Suppressor macrophage treated with lipopolysaccharide for 1 hour (primary cell): Measurements from ENCODE around the gene SERPINB2.

Source experiments
- DNase-seq, 3 donors: peaks; one replicate each; pipeline ENCODE4 v3.0.0-alpha.2; 2020 to 2022

The SERPINB2 gene, protein sequence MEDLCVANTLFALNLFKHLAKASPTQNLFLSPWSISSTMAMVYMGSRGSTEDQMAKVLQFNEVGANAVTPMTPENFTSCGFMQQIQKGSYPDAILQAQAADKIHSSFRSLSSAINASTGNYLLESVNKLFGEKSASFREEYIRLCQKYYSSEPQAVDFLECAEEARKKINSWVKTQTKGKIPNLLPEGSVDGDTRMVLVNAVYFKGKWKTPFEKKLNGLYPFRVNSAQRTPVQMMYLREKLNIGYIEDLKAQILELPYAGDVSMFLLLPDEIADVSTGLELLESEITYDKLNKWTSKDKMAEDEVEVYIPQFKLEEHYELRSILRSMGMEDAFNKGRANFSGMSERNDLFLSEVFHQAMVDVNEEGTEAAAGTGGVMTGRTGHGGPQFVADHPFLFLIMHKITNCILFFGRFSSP

DNA sequence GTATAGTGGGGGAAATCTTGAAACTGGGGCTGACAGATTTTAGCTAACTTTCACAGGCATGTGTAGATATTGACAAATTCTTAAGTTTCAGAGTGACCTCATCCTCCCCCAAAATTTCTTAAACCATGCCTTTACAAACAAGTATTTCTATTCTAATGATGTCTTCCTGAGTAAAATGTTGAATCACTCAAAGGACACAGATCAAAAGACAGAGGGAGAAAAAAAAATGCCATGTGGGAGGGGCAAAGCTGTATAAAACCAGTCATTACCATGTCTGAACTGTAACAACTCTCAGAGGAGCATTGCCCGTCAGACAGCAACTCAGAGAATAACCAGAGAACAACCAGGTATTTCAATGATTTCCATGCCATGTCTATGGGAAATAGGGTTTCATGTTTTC lies at the start of gene SERPINB2:
TSS of gene SERPINB2 (plus strand) at position 282 of the 400 bp plus-strand sequence. CDS start 3,740 bp downstream, outside the sequence.
- DNase-seq: peak; percentile 76 to 90 (median 89)

DNA sequence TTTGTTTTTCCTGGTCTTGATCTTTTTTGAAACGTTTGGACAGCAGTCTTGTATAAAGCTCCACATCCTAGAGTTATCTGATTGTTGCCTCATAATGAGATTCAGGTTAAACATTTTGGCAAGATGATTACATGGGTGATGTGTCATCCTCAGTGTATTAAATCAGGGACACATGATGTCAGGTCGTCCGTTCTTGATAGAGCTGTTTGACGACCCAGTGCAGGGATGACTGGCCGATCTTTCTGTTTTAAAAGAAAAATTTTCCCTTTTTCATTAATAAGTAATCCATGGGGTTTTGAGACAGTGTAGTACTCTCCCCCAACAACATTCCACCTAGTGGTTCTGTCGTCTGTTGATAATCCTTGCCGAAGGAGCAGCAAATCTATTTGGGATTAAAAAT lies 44.5 kb upstream of the SERPINB2 start:
- no peak for DNase-seq

DNA sequence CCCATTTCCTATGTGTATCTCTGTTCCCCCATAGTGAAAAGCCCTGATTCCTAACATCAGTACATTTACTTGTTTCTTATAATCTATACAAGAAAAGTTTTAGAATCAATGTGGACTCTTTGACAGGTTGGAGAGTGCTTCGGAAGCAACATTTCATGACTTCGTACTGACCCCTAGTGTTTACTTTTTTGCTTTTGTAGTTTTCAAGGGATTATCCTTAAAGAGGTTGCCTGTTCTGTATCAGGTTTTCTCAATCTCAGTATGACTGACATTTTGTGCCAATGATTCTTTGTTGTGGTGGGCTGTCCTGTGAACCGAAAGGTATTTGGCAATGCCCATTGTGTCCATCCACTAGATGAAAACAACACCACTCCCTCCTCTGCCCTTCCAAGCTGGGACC lies 43.3 kb upstream of the SERPINB2 start:
- peak; percentile 54 to 71 (median 57) for DNase-seq

DNA sequence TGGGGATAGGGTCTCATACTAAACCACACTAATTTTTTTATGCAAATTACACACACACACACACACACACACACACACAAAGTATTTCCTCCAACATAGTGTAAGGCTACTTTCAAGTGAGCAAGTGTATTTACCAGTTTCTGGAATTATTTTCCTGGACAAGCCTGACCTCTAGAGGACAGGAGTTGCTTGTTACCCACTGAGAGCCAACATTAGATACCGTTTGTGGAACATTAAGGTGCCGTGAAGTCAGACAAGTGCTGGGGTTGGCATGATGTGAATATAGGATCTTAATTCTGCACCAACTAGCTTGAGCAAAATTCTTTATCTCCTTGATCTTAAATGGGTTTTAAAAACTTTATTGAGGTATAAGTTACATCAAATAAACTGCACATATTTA lies 39.3 kb upstream of the SERPINB2 start:
- DNase-seq: peak; percentile 67 to 75 (median 73)

DNA sequence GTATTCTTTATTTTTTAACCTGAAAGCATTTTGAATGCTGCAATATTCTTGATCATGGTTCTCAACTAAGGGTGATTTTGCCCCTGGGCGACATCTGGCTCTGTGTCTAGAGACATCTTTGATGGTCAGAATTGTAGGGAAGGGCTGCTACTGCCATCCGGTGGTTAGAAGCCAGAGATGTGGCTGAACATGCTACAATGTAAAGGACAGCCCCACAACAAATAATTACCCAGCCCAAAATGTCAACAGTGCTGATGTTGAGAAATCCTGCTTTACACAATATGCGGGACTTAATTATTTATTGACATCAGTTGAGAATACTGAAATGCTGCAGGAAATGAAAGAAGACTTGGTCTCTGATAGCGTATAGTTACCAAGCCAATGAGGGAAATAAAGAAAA lies 37.5 kb upstream of the SERPINB2 start:
- peak; percentile 55 to 61 (median 59) for DNase-seq

DNA sequence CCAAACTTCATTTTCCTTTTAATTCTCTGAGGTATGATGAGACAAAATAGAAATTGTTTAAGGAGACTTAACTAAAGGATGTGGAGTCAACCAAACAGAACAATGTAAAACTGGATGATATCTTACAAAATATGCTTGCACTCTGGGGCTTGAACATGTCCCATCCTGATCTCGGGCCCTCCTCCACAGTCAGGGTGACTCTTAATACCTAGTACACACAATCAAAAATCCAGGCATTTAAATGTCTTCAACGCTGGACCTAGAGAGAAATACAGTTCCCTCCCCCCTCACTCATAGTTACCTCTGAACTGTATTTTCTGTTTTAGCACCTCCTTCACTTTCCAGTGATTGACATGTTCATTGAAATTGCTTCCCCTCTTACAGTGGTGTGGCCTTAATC lies 36.9 kb upstream of the SERPINB2 start:
- DNase-seq: no peak

DNA sequence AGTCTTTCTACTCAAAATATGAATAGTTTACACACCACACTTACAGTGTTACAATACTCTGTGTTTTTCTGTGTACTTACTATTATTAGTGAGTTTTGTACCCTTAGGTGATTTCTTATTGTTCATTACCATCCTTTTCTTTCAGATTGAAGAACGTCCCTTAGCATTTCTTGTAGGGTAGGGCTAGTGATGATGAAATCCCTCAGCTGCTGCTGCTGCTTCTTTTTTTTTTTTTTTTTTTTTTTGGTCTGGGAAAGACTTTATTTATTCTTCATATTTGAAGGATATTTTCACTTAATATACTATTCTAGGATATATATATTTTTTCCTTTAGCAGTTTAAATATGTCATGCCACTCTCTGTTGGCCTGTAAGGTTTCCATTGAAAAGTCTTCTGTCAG lies 29.0 kb upstream of the SERPINB2 start:
- DNase-seq: no peak

DNA sequence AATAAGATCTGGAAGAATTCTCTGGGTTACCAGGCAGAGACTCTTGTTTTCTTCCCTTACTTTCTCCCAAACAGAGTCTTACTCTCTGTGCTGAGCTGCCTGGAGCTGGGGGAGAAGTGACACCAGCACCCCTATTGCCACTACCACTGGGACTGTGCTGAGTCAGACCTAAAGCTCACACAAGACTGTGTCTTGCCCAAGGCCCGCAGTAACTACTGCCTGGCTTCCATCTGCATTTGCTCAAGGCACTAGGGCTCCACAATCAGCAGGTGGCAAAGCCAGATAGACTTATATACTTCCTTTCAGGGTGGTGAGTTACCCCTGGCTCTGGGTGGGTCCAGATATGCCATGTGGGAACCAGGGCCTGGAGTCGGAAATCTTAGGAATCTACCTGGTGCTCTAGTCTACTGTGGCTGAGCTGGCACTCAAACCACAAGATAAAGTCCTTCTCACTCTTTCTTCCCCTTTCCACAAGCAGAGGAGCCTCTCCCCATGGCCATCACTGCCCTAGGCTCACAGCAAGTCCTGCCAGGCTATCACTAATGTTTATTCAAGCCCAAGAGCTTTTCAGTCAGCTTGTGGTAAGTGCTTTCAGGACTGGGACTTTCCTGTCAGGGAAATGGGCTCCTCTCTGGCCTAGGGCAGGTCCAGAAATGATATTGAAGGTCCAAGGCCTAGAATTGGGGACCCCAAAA lies 27.6 kb upstream of the SERPINB2 start:
- DNase-seq: peak; percentile 37 to 40 (median 39)

DNA sequence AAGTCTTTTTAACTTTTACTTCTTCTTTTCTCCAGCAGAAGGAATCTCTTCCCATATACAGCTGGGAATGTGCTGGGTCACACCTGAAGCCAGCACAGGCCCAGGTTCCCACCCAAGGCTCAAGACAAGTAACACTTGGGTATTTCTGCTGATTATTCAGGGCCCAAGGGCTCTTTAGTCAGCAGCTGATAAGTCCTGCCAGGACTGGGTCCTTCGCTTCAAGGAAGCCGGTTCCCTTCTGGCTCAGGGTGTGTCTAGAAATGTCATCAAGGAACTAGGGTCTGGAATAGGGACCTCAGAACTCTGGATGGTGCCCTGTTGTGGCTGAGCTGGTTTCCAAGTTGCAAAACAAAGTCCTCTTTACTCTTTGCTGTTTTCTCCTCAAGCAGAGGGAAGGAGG lies 27.0 kb upstream of the SERPINB2 start:
- DNase-seq: no peak

DNA sequence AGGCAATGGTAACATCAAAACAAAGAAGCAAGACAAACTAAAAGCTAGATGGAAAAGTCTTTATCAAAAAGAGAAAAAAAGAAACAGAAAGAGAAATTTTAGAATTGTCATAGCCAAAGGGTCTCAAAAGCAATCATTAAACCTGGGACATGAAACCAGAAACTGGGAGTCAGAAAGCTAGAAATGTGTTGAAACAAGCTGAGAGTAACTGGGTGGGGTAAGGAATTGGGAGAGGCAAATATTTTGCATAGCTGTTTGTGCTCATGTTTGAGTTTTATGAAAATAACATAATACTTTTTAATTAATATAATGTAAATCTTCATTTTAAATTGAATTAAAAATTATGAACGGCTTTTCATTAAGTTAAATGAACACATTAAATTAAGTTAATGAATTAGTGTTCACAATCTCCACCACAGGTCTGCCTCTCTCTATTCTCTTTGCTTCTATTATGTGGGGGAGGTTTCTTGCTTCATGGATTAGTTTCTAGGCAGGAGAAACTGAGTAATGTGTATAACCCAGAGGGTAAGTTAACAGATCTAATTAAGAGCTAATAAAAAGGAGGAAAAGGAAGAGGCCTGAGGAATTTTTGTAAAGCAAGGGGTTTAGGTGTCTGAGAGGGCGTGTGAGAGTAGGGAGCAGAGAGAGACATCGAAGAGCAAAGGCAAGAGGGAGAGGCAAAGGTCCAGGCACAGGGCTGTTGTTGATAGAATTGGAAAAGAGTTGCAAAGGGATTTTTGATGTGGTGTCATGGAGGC lies 20.0 kb upstream of the SERPINB2 start:
- no peak for DNase-seq

DNA sequence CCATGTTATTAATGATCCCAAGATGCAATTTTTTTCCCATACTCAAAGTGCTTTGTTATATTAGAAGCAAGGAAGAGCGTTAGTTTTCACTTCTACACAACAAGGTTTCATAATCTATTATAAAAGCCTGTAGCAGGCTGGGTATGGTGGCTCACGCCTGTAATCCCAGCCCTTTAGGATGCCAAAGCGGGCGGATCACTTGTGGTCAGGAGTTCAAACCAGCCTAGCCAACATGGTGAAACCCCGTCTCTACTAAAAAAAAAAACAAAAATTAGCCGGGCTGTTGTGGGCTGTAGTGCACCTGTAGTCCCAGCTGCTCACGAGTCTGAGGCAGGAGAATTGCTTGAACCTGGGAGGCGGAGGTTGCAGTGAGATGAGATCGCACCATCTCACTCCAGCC lies 19.0 kb upstream of the SERPINB2 start:
- no peak for DNase-seq

DNA sequence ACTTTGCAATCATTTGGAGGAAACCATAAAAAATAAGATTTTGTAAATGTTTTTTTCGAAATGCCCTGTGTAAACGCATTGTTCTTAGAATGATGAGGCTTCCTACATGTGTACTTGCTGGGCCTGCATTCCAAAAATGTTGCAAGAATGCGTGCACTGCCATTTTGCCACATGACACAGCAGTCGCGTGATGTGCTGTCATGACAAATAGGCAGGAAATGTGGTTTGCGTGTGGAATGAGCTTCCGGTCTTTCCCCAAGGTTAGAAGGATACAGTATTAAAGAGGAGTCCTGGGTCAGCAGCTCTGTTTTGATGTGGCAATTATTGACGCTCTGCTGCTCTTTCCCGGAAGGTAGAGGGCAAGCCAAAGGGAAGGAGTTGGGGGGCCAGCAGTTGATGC lies 18.1 kb upstream of the SERPINB2 start:
- DNase-seq: peak; percentile 82 to 94 (median 91)

DNA sequence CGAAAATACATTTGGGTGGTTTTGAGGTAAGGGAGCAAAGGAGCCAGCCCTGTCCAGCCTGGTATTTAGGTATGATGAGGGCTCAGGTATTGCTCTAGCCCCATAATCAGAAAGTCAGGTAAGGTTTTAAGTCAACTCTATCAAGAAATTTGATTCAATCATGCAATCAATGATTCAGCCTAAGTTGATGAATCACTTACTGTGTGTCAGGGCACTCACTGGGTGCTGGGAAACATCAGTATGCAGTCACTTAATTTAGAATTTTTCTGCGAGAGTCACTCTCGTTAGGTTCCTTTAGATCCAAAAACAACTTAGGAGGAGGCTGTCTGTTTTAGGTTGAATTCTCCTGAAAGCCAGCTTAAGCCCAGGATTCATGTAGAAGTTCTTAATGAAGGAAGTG lies 17.7 kb upstream of the SERPINB2 start:
- peak; percentile 57 to 86 (median 86) for DNase-seq

DNA sequence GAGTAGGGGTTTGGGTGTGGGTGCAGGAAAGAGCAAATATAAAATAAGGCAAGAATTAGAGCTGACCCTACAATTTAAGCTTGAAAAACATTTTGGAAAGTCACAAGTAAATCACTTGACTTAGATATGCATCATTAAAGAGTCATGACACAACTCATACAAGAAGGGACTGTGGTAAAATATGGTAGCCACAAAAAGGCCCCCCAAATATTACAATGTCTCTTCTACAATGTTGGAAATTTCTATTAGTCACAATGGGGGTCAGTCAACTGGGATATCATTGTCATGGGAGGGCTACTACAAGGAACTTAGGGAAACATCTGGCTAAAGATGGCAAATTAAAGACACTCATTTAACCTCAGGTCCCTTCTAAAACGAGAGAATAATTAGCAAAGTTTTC lies 15.7 kb upstream of the SERPINB2 start:
- DNase-seq: peak in 2 of 3 donors; percentile 67 to 77

DNA sequence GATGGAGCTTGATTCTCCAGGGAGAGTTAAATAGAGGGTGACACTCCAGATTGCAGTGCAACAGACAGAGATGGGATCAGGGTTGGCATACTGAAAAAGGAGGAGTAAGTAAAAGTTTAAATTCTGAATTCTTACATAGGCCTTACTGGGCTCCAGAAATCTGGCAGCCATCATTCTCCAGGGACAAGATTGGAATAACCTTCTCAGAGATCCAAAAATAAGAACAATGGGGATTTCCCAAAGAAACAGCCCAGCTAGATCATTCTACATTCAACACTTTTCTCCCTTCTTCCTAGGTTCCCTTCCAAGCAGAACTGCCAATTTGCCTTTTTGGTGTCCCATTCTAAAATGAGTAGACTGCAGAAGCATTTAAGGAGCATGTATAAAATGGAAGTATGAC lies 14.9 kb upstream of the SERPINB2 start:
- DNase-seq: no peak

DNA sequence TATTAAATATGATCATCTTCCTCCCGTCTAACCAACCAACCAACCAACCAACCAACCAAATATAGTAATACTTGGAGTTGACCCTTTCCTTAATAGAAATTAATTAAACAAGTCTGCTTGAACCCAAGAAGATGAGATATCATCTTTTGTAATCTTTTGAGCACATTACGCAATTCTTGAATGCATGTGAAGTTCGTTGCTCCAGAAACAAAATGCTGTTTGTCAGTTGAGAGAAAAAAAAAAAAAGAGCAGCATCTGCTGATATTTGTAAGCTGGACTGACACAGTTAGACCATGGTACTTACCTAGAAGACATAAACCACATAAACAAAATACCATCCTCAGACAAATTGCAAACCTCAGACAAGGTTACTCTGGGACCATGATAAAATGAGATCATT lies 9.2 kb upstream of the SERPINB2 start:
- peak in 1 of 3 donors; percentile 43 for DNase-seq

DNA sequence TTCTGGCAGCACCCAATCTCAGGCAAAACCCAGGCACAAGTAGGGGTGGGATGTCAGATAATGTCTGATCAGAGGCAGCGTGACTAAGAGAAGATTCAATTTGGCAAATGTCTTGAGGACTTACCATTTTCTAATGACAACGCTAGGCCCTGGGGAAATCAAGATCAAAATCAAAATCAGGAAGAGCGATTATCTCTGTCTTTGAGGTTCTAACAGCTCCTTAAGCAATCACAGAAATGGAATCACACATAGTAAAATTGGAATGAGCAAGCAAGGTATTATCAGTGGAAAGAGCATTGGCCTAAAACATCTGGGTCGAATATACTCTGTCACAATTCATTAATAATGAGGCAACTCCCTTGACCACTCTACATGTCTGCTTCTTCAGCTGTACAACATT lies 8.6 kb upstream of the SERPINB2 start:
- peak in 1 of 3 donors; percentile 19 for DNase-seq

DNA sequence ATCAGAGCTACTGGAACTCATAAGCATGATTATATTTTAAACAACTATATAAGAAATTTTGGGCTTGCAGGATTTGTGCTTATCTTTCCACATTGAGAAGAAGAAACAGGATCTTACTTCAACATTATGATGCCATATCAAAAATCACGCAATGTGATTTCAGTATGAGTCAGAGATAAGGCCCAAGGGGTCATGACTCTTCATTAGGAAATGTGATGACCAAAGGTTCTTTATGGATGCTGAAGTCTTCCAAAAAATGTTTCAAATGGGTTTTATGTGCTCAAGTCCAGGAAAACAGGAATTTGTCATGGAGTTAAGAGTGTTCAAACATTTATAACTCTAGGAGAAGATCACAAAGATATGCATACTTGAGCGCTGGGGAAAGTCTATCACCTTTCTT lies 7.8 kb upstream of the SERPINB2 start:
- peak; percentile 51 to 80 (median 80) for DNase-seq

DNA sequence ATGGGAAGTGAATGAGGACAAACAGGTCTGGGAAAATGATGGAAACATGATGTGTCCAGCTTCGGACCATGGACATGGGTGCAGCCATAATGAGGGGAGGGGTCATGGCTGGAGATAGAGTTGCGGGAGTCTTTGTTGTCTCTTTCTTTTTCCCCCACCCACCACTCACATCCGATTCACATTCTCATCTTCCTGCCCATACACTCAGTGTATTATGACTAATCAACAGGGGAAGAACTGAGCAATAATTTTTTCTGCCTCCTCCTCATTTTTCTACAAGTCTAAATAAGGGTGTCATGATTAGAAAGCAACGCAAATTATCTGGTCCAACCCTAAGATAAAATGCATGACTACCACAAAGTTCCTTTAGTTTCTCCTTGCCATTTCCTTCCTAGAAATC lies 5.7 kb upstream of the SERPINB2 start:
- peak; percentile 70 to 86 (median 75) for DNase-seq

DNA sequence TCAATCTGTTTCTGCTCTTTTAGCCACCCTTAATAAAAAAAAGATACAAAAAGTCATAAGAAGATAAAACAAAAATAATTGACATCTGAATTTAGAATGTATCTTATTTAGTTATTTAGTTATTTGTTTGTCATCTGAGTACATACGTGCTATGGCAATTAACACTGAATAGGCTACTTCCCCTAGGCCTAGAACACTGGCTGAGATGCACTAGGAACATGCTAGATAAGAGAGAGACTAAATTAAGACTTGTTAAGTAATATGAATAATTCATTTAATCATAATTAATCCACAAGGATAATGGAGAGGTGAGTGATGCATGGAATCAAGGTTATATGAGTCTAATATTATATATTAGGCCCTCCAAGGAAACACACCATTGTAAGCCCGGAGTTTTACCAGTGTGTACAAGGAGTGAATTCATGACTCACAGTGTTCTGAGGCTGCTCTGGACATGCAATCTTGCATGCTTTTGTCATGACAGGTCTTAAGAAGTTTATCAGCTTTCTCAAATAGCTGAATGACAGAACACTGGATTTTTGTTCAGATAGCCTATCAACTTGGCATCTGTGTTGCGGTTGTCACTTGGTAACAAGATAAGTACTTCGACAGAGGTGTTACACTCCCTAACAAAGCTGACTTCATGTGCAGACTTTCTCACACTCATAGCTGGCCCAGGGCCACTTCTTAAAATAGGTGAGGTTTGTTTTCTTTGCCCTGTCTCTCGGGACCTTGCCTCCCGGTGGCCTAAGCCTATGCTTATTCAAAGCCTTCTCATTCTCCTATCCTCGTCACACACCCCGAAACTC lies 5.0 kb upstream of the SERPINB2 start:
- DNase-seq: peak; percentile 58 to 79 (median 76)

DNA sequence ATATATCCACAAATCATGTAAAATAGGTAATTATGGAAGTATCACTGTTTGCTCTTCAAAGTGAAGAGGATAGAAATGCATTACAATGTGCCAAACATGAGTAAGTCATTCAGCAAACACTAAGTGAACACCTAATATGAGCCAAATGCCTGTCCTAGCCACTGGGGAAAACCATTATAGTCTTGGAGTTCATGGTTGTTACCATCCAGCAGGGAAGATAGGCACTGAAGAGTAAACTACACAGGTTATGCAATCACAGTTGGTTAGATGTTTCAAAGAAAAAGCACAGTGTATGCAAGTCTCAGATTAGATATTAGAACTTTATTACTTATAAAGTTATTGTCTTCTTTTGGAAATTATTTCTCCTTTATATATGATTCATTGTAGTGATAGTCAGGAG lies 3.9 kb upstream of the SERPINB2 start:
- no peak for DNase-seq

DNA sequence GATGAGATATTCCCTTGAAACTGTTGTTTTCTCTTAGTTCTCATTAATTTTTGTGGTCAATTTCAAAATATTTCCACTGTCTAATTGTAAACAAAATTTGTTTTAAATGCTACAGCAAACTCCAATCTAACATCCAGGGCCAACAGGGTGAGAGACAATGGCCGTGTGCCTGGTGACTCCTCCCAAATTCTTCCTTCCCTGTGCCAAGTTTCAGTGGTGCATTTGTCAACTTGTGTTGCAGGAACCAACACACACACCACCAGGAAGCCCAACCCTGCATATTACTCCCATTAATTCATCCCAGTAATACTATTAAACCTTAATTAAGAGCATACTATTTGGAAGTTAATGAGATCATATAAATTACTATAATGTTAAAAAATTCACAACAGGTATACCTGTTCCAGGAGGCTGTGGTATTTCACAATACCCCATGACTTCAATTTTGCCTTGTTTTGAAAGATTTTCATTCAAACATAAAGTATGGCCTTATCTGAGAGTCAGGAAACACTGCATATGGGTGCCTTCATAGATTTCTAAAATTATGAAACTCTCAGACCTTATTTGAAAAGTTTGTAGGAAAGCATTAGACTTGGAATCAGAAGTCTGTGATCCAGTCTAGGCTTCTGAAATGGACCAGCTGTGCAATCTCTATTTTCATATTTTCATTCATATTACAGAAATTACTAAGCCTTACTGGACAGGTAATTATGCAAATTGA lies 1.1 kb downstream of the SERPINB2 start:
- DNase-seq: peak in 1 of 3 donors; percentile 37
